SJSA1 (cell line): ENCODE results near the gene SMC6. TPM values are rescaled to one million over a fixed set of nuclear protein-coding genes. Genes with fewer than 3 reads are reported as not detected.

Experiments
- DNase-seq, 2 experiments: peaks; one replicate each; pipeline ENCODE4 v3.0.0-alpha.2; 2015 to 2020; ENCODE audit warnings: low spot score in 2 of 2, low read depth in 1 of 2
- H3K27ac ChIP-seq: fragments of 250-450 bp; sonication (Bioruptor Pico); 2 replicates; pipeline ENCODE4 v1.5.1; 2020; ENCODE audit warnings: mild to moderate bottlenecking, moderate library complexity
- H3K27me3 ChIP-seq: fragments of 250-450 bp; sonication (Bioruptor Pico); replicated peaks from 2 replicates; pipeline ENCODE4 v1.5.1; 2020; ENCODE audit warnings: mild to moderate bottlenecking, moderate library complexity
- H3K36me3 ChIP-seq: fragments of 250-450 bp; sonication (Bioruptor Pico); 2 replicates; pipeline ENCODE4 v1.5.1; 2020; ENCODE audit warnings: mild to moderate bottlenecking
- H3K4me1 ChIP-seq: fragments of 250-450 bp; sonication (Bioruptor Pico); replicated peaks from 2 replicates; pipeline ENCODE4 v1.6.1; 2021; ENCODE audit warnings: mild to moderate bottlenecking
- H3K4me3 ChIP-seq: fragments of 250-450 bp; sonication (Bioruptor Pico); 2 replicates; pipeline ENCODE4 v1.5.1; 2020; ENCODE audit warnings: mild to moderate bottlenecking
- H3K9me3 ChIP-seq: fragments of 250-450 bp; sonication (Bioruptor Pico); replicated peaks from 2 replicates; pipeline ENCODE4 v1.5.1; 2020; ENCODE audit warnings: mild to moderate bottlenecking
- total RNA-seq: library from RNA; depleted of rRNA; stranded (reverse); fragments of >200 nt; shearing (Covaris generic); gene quantifications from 2 replicates; pipeline ENCODE4 v1.2.3, GENCODE V29; 2014; rRNA removed

Gene SMC6, protein sequence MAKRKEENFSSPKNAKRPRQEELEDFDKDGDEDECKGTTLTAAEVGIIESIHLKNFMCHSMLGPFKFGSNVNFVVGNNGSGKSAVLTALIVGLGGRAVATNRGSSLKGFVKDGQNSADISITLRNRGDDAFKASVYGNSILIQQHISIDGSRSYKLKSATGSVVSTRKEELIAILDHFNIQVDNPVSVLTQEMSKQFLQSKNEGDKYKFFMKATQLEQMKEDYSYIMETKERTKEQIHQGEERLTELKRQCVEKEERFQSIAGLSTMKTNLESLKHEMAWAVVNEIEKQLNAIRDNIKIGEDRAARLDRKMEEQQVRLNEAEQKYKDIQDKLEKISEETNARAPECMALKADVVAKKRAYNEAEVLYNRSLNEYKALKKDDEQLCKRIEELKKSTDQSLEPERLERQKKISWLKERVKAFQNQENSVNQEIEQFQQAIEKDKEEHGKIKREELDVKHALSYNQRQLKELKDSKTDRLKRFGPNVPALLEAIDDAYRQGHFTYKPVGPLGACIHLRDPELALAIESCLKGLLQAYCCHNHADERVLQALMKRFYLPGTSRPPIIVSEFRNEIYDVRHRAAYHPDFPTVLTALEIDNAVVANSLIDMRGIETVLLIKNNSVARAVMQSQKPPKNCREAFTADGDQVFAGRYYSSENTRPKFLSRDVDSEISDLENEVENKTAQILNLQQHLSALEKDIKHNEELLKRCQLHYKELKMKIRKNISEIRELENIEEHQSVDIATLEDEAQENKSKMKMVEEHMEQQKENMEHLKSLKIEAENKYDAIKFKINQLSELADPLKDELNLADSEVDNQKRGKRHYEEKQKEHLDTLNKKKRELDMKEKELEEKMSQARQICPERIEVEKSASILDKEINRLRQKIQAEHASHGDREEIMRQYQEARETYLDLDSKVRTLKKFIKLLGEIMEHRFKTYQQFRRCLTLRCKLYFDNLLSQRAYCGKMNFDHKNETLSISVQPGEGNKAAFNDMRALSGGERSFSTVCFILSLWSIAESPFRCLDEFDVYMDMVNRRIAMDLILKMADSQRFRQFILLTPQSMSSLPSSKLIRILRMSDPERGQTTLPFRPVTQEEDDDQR
- 35.8 and 52.2 TPM in 2 replicates for total RNA-seq

DNA sequence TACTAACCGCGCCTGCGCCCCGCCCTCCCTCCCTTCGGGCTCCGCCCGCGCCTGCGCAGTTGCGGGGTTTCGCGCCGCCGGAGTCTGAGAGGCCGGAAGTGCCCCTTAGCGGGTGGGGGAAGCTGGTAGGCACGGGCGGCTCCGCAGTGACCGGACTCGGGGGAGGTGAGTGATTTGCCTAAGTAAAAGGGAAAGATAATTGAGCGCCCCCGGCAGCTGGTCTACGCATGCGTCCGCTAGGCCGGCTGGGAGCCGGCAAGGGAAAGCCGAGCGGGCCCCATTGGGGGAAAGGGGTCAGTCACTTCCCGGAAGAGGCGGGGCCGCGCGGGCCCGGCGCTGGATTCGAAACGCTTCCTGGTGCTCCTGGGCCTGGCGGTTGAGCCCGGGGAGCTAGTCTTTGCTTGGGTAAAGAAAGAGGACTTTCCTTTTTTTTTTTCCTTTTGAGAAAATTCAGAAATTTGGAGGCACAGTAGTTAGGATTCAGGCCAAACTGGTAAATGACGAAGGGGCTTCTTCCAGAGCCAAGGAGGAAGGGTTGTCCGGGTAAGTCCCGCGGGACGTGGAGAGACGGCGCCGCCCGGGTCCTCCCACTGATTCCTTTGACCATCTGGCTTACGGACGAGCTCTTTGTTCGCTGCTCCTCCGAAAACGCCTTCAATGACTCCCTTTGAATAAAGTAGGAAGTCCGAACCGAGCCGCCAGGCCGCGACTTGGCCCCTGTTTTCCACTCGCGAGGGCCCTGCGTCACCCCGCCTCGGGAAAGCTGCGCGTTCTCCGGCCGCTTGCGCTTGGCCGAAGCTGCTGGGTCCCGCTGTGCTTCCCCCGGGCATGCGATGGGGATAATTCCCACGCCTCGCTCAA is at the start of gene SMC6, which contains the start of gene GEN1:
SMC6 (minus strand) TSS at position 8 of the 861 bp plus-strand sequence. CDS start 7,864 bp downstream, outside the sequence.
GEN1 (plus strand) TSS at position 336 of the 861 bp plus-strand sequence. CDS start 5,806 bp downstream, outside the sequence.
- Histone ChIP-seq H3K4me1 (peaks cover 18% of the 10 kb centered on the region), H3K9me3 (no peaks in the 10 kb centered on the region), H3K27me3 (no peaks in the 10 kb centered on the region), H3K36me3 (peaks cover 4% of the 10 kb centered on the region), H3K4me3 (peak within 1 kb of the TSS; percentile 96), H3K27ac (peak within 1 kb of the TSS; percentile 97)
- peak; percentile 95 to 98 for DNase-seq

GRCh38 chr2:17800693-17801458 is 47.3 kb upstream of the SMC6 start:
- no peaks in the 10 kb centered on the region for H3K9me3 ChIP-seq
- peak in 1 of 2 experiments; percentile 12 for DNase-seq
- no peak overlapping the region for H3K4me3 ChIP-seq
- no peaks in the 10 kb centered on the region for H3K27me3 ChIP-seq
- no peak overlapping the region for H3K27ac ChIP-seq
- no peaks in the 10 kb centered on the region for H3K4me1 ChIP-seq
- H3K36me3 ChIP-seq = no peaks in the 10 kb centered on the region

DNA sequence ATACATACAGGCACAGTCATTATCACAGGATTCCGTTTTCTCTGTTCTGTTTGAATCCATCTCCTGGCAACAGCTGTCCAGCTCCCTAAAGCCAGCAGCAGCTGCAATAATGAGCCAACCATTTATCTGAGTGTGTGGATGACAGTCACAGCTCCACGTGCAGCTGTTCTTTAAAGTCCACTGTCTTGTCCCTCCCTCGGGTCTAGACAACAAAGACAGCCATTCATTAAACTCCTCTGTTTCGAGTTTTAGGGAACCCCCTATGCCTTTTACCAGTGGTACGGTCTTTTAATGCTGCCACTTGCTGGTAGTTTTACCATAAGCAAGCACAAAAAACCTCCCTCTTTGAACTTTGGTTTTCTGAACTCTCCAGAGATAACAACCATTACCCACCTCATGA is 46.6 kb upstream of the SMC6 start:
- H3K36me3 ChIP-seq = no peaks in the 10 kb centered on the region
- H3K4me3 ChIP-seq = no peak overlapping the region
- no peak overlapping the region for H3K27ac ChIP-seq
- no peaks in the 10 kb centered on the region for H3K4me1 ChIP-seq
- no peak for DNase-seq
- H3K9me3 ChIP-seq = no peaks in the 10 kb centered on the region
- no peaks in the 10 kb centered on the region for H3K27me3 ChIP-seq

DNA sequence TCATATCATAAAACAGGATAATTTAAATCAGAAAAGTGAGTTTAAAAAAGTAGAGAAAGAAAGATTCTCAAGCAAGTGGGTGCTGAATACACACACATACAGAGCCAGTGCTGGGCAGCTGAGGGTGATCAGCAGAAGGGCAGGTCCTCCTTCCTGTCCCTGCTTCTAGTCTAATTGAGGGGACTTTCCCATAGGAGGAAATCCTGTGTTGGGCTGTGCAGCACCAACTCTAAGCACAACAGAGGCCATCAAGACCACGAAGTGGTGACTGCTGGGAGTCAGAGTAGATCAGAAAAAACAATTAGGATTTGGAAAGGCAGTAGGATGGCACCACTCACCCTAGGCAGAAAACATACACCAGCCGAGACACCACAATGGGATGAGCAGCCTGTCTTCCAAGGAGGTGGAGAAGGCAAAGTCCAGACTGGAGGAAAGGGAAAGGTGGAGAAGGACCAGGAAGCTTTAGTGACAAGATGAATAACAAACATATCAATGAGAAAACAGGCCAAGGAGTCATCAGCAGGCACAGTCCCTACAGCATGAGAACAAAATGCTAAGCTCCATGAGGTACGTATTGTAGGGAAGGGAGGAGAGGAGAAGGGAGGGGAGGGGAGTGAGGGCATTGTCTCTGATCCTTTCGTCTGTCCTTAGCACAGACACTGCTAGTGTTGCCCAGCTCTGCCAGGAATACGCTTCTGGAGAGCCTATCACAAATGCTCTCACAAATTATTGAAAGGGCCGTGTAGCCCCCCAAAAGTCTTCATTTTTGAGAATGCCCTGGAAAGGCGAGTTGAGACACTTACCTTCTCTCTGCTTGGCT is 45.9 kb upstream of the SMC6 start:
- Histone ChIP-seq H3K27me3 (no peaks in the 10 kb centered on the region), H3K36me3 (no peaks in the 10 kb centered on the region), H3K9me3 (no peaks in the 10 kb centered on the region), H3K27ac (no peak overlapping the region), H3K4me1 (no peaks in the 10 kb centered on the region), H3K4me3 (no peak overlapping the region)
- no peak for DNase-seq

DNA sequence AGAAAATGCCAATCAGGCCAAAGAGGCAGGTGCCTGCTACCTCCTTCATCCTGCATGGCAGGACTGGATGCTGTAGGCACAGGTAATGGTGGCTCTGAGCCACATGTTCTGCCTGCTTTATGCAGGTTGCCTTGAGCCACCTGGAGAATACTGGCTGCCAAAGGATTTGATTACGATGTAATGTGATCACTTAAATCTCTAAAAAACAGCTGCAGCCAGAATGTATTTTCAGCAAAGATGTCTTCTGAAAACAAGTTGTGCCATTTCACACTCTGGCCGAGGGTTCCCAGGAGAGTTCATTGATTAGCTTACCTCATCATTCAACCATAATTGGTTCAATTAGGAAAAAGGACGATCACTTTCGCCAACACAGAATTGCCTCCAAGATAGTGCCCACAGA is 44.7 kb upstream of the SMC6 start:
- no peak overlapping the region for H3K27ac ChIP-seq
- no peaks in the 10 kb centered on the region for H3K9me3 ChIP-seq
- no peaks in the 10 kb centered on the region for H3K27me3 ChIP-seq
- H3K4me3 ChIP-seq = no peak overlapping the region
- no peaks in the 10 kb centered on the region for H3K4me1 ChIP-seq
- no peak for DNase-seq
- H3K36me3 ChIP-seq = no peaks in the 10 kb centered on the region

DNA sequence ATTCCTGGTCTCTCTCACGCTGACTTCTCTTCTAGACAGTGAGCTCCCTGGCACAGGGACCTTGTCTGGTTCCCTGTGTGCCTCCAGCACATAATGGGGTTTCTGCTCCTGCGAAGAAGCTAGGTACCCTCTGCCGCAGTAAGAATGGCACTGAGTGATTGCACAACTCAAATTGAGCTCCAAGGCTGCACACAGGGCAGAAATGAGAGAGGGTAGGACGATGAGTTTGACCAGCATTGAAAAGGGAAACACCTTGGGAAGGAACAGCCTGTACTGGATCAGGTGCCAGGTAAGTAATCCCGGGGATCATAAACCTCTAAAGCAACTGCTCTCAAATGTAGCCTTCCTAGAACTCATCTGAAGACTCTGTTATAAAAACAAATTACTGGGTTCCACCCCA is 41.7 kb upstream of the SMC6 start:
- Histone ChIP-seq H3K27me3 (no peaks in the 10 kb centered on the region), H3K27ac (no peak overlapping the region), H3K9me3 (no peaks in the 10 kb centered on the region), H3K4me3 (no peak overlapping the region), H3K4me1 (peaks cover 11% of the 10 kb centered on the region), H3K36me3 (no peaks in the 10 kb centered on the region)
- DNase-seq = no peak

- Histone ChIP-seq H3K27ac (no peak overlapping the region), H3K9me3 (no peaks in the 10 kb centered on the region)
- DNase-seq = no peak
These were observed 40.3 kb upstream of the SMC6 start for GRCh38 chr2:17793803-17794354.

DNA sequence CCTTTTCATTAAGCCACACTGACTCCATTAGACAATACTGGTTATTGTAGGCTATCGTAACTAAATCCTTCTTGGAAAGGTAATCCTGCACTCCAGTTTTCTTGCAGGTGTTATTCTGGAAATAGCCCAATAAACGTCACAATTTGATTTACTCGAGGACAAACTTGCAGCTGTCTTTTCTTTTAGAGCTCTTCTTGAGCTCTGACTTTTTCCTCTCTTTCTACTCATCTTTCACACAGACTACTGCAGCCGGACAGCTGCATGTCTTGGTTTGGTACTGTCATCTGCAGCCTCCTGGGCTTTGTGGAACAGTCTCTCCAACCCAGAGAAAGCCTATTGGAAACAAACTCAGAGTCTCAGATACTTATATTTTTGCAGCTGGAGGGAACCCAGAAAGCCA is 39.7 kb upstream of the SMC6 start:
- DNase-seq = no peak
- no peak overlapping the region for H3K4me3 ChIP-seq
- no peak overlapping the region for H3K27ac ChIP-seq
- no peaks in the 10 kb centered on the region for H3K9me3 ChIP-seq
- H3K36me3 ChIP-seq = no peaks in the 10 kb centered on the region
- peaks cover 11% of the 10 kb centered on the region for H3K4me1 ChIP-seq
- H3K27me3 ChIP-seq = no peaks in the 10 kb centered on the region

More at GRCh38 chr2:17793803-17794354, 40.3 kb upstream of the SMC6 start:
- Histone ChIP-seq H3K36me3 (no peaks in the 10 kb centered on the region), H3K4me1 (peaks cover 11% of the 10 kb centered on the region), H3K4me3 (no peak overlapping the region), H3K27me3 (no peaks in the 10 kb centered on the region)

- H3K27me3 ChIP-seq = no peaks in the 10 kb centered on the region
- H3K27ac ChIP-seq = no peak overlapping the region
- peaks cover 11% of the 10 kb centered on the region for H3K4me1 ChIP-seq
- no peaks in the 10 kb centered on the region for H3K9me3 ChIP-seq
- no peaks in the 10 kb centered on the region for H3K36me3 ChIP-seq
- no peak overlapping the region for H3K4me3 ChIP-seq
- no peak for DNase-seq
These were observed 38.9 kb upstream of the SMC6 start for GRCh38 chr2:17792515-17792914.

- H3K27me3 ChIP-seq = no peaks in the 10 kb centered on the region
- peak in 1 of 2 experiments; percentile 4 for DNase-seq
- H3K4me1 ChIP-seq = peaks cover 11% of the 10 kb centered on the region
- H3K27ac ChIP-seq = no peak overlapping the region
- no peak overlapping the region for H3K4me3 ChIP-seq
- no peaks in the 10 kb centered on the region for H3K9me3 ChIP-seq
- H3K36me3 ChIP-seq = no peaks in the 10 kb centered on the region
These were observed 38.2 kb upstream of the SMC6 start for GRCh38 chr2:17791817-17792130.

DNA sequence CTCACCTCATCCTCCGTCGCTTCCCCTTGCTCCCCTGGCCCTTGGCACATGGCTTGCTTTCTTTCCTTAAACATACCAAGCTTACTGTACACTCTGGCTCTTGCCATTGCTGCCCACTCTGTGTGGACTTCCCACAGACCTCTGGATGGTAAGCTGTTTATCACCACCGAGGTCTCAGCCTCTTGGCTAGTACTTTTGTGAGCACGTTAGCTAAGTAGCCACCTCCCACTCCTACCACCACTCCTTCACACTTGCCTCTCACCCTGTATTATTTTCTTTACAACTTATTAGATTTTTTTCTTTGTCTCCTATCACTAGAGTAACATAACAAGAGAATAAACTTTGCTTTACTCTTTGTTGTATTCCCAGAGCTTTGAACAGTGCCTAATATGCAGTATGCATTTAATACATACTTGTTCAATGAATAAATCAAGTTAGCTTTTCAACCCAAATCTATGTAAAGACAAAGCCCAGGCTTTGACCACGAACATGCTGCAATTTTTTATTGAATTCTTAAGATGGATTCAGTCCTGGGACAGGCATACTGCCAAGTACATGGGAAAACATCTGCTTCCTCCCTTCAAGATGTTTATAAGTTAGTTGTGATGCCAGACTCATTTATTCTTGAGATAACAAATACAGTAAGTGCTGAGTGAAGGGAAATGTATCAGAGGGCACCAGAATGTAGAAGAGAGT is 37.7 kb upstream of the SMC6 start:
- Histone ChIP-seq H3K36me3 (no peaks in the 10 kb centered on the region), H3K9me3 (no peaks in the 10 kb centered on the region), H3K4me1 (peaks cover 11% of the 10 kb centered on the region), H3K4me3 (no peak overlapping the region), H3K27ac (no peak overlapping the region), H3K27me3 (no peaks in the 10 kb centered on the region)
- peak in 1 of 2 experiments; percentile 12 for DNase-seq
